ENCODE results near the gene PCNX2. TPM values are rescaled to one million over a fixed set of nuclear protein-coding genes. Genes with fewer than 3 reads are reported as not detected.

Gene PCNX2
- total RNA-seq, 4 donors from 2014 or later: 4.3 to 19.5 (median 9.0) TPM

DNA sequence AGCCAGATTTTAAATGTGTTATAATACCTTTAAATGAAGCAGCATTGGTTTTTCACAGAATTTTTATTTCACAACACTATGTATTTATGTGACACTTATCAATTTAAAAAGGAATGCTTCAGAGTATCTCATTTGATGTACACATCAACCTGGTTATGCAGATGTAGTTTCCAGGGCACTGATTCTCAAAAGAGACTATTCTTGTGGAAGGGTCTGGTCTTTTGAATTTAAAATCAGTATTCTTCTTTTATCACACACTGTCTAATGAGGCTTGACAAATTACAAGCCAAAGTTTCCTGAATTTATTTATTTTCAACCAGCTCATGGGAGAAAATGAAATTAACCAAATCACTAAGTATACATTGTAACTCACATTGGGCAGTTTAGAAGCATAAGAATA is 257.7 kb downstream of the PCNX2 start:
- no peaks in the 10 kb centered on the region for H3K36me3 ChIP-seq
- no peaks in the 10 kb centered on the region for H3K9me3 ChIP-seq
- no peaks in the 10 kb centered on the region for H3K4me1 ChIP-seq
- intact Hi-C loops (cut with DNase I): no loop called here
- TF ChIP-seq, protein P1, sequence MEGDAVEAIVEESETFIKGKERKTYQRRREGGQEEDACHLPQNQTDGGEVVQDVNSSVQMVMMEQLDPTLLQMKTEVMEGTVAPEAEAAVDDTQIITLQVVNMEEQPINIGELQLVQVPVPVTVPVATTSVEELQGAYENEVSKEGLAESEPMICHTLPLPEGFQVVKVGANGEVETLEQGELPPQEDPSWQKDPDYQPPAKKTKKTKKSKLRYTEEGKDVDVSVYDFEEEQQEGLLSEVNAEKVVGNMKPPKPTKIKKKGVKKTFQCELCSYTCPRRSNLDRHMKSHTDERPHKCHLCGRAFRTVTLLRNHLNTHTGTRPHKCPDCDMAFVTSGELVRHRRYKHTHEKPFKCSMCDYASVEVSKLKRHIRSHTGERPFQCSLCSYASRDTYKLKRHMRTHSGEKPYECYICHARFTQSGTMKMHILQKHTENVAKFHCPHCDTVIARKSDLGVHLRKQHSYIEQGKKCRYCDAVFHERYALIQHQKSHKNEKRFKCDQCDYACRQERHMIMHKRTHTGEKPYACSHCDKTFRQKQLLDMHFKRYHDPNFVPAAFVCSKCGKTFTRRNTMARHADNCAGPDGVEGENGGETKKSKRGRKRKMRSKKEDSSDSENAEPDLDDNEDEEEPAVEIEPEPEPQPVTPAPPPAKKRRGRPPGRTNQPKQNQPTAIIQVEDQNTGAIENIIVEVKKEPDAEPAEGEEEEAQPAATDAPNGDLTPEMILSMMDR (IDR thresholded peaks at IDR 0.05): no peak
- TF ChIP-seq POLR2A (IDR thresholded peaks at IDR 0.05): no peak
- H3K4me3 ChIP-seq: no peak overlapping the region
- no peak overlapping the region for H3K27ac ChIP-seq
- no peak for DNase-seq
- no peaks in the 10 kb centered on the region for H3K27me3 ChIP-seq

DNA sequence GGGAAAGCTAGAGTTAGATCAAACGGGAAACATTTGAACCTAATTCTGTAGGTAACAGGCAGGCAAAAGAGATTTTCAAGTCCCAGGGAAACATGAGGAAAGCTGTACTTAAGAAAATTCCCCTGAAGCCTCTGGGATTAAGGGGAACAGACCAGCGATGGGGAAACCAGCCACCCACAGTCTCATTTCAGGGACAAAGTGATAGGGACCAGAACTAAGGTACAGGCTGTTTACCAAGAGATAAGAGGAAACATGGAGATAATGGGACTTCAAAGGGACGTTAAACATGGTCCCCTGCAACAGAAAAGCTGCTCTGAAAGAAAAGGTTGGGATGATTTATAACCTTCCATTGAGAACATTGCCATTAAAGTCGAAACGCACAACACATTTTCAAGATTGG is 260.7 kb downstream of the PCNX2 start:
- 83 to 89% methylated on average over 5 of the region's 5 CpGs for WGBS, 2 donors
- TF ChIP-seq POLR2A (IDR thresholded peaks at IDR 0.05): no peak
- TF ChIP-seq, protein P1 (IDR thresholded peaks at IDR 0.05): no peak
- H3K27me3 ChIP-seq: no peaks in the 10 kb centered on the region
- no peaks in the 10 kb centered on the region for H3K9me3 ChIP-seq
- H3K4me1 ChIP-seq: no peaks in the 10 kb centered on the region
- no peak for DNase-seq
- no peak overlapping the region for H3K4me3 ChIP-seq
- no peaks in the 10 kb centered on the region for H3K36me3 ChIP-seq
- intact Hi-C loops (cut with DNase I): no loop called here
- no peak overlapping the region for H3K27ac ChIP-seq

DNA sequence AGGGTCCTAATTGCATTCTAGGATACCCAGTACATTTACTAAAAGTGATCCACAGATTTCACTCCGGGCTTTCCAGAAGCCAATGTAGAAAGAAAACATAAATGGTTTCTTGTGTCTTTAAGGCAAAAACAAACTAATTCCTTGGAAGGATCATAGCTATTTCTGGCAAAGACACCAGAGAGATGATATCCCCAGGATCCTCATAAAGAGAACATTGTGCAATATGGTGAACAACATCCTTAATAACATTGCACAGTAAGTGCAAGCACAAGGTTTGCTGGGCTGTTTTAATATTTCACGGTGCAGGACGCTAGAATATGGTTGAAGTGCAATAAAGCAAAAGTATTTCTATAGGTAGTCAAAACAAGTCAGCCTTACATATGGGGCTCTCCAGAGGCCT is 262.2 kb downstream of the PCNX2 start:
- Histone ChIP-seq H3K36me3 (no peaks in the 10 kb centered on the region), H3K4me3 (no peak overlapping the region), H3K27ac (no peak overlapping the region), H3K27me3 (no peaks in the 10 kb centered on the region), H3K4me1 (no peaks in the 10 kb centered on the region), H3K9me3 (no peaks in the 10 kb centered on the region)
- TF ChIP-seq, protein P1 (IDR thresholded peaks at IDR 0.05): no peak
- TF ChIP-seq POLR2A (IDR thresholded peaks at IDR 0.05): no peak
- 80 to 93% methylated on average over 3 of the region's 3 CpGs for WGBS, 2 donors
- DNase-seq: no peak
- intact Hi-C loops (cut with DNase I): no loop called here

DNA sequence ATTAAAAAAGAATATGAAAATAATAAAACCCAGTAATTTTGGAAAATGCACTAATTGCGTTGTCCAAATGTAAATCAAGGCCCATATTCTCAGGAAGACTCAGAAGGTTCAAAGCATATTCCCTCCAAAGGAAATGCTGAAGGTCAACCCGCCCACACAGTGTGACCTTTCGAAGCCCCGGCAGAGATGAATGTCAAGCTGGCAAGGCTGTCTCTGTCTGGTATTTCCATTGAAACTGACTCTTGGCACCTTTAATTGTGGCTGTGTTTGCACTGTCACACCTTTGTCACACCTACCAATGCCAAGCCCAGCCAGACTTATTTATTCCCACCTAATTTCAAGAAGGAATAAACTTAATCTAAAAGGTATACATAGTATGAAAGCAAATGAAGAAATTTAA is 262.6 kb downstream of the PCNX2 start:
- 70 to 74% methylated on average over 4 of the region's 4 CpGs for WGBS, 2 donors
- no peak overlapping the region for H3K27ac ChIP-seq

DNA sequence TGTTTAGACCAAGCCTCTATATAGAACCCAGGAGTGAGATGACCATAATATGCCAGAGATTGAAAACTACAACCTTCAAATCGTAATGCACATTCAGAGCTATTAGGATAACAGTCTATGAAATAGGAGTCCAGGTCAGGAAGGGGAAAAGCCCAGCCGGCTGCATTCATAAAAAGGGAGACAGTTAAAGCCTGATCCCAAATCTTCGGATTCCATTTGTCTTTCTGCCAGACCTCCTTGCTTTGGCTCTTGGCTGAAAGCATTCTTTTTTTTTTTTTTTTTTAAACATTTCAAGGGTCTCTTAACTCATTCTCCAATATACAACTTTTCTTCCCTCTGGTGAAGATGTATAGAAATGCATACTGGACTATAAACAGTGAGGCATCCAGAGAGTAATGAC is 264.0 kb downstream of the PCNX2 start:
- DNase-seq: no peak
- intact Hi-C loops (cut with DNase I): no loop called here
- Histone ChIP-seq H3K27me3 (no peaks in the 10 kb centered on the region), H3K4me3 (no peak overlapping the region), H3K36me3 (no peaks in the 10 kb centered on the region), H3K27ac (no peak overlapping the region), H3K4me1 (no peaks in the 10 kb centered on the region), H3K9me3 (no peaks in the 10 kb centered on the region)
- TF ChIP-seq POLR2A (IDR thresholded peaks at IDR 0.05): no peak
- TF ChIP-seq, protein P1 (IDR thresholded peaks at IDR 0.05): no peak
- WGBS, 2 donors: 63 to 89% methylated on average over 3 of the region's 3 CpGs

More for the DNA sequence above, 262.6 kb downstream of the PCNX2 start:
- no peak for TF ChIP-seq POLR2A (IDR thresholded peaks at IDR 0.05)
- TF ChIP-seq, protein P1 (IDR thresholded peaks at IDR 0.05): no peak
- no peak for DNase-seq
- intact Hi-C loops (cut with DNase I): no loop called here
- no peaks in the 10 kb centered on the region for H3K9me3 ChIP-seq
- no peak overlapping the region for H3K4me3 ChIP-seq
- H3K36me3 ChIP-seq: no peaks in the 10 kb centered on the region
- no peaks in the 10 kb centered on the region for H3K4me1 ChIP-seq
- no peaks in the 10 kb centered on the region for H3K27me3 ChIP-seq

All from esophagus squamous epithelium (tissue), 5 donors.